Heart right ventricle (tissue), 16 donors: ENCODE data around the gene UNC93A. TPM values are rescaled to one million over a fixed set of nuclear protein-coding genes. Genes with fewer than 3 reads are reported as not detected.

Experiments used
- ATAC-seq, 8 donors: fragments of 200-7000 bp; cut with Tn5 transposase; one replicate each; pipeline ENCODE4 v1.9.1; 2020; ENCODE audit warnings: mild to moderate bottlenecking in 8 of 8, moderate library complexity in 8 of 8, moderate number of reproducible peaks in 1 of 8
- DNase-seq, 2 donors: peaks; one replicate each; pipeline ENCODE4 v3.0.0-alpha.2; 2020
- H3K27ac ChIP-seq, 10 donors: fragments of 200-600 bp; sonication (generic) in 2 of 10; one replicate each; pipeline versions ENCODE4 v1.5.0 to v1.8.0; 2020 to 2022; ENCODE audit warnings: mild to moderate bottlenecking in 3 of 10
- H3K27me3 ChIP-seq, 7 donors: fragments of 200-600 bp; one replicate each; pipeline ENCODE4 v1.8.0; 2021 to 2022; ENCODE audit warnings: mild to moderate bottlenecking in 2 of 7
- H3K36me3 ChIP-seq, 9 donors: fragments of 200-600 bp; sonication (generic) in 1 of 9; one replicate each; pipeline versions ENCODE4 v1.5.0 to v1.8.0; 2020 to 2022; ENCODE audit warnings: mild to moderate bottlenecking in 2 of 9
- H3K4me1 ChIP-seq, 9 donors: fragments of 200-600 bp; sonication (generic) in 1 of 9; one replicate each; pipeline versions ENCODE4 v1.5.0 to v1.8.0; 2020 to 2022; ENCODE audit warnings: mild to moderate bottlenecking in 4 of 9
- H3K4me3 ChIP-seq, 10 donors: fragments of 200-600 bp; sonication (generic) in 2 of 10; one replicate each; pipeline versions ENCODE4 v1.5.0 to v1.8.0; 2020 to 2022; ENCODE audit warnings: mild to moderate bottlenecking in 7 of 10, moderate library complexity in 2 of 10
- H3K9me3 ChIP-seq, 11 donors: fragments of 200-600 bp in 10 of 11; sonication (generic) in 2 of 11; one replicate each; pipeline versions ENCODE4 v1.5.0 to v1.8.0; 2013 to 2022; ENCODE audit warnings: mild to moderate bottlenecking in 2 of 11, control low read depth in 1 of 11, moderate library complexity in 1 of 11
- CTCF ChIP-seq, 9 donors: fragments of 200-600 bp; sonication (generic) in 2 of 9; IDR thresholded peaks; one replicate each; pipeline versions ENCODE4 v1.5.0 to v1.8.0; 2021 to 2022; ENCODE audit warnings: antibody characterized with exemption in 9 of 9, mild to moderate bottlenecking in 5 of 9, moderate library complexity in 1 of 9
- WGBS, 2 donors: extraction: QIAGEN DNeasy Blood & Tissue Kit; methylation state at CpG; one replicate each; pipeline ENCODE4 v1.1.7; 2013; ENCODE audit warnings: inconsistent platforms in 1 of 2; 5-methylcytosine and 5-hydroxymethylcytosine counted together
- intact Hi-C, 10 donors: fragments of 100-400 bp; cut with DNase I; formaldehyde crosslinking; loops; one replicate each; pipeline versions ENCODE4 v1.11.1 to v1.14.2; 2022
- polyA plus RNA-seq, 2 donors: library from polyadenylated mRNA; stranded (reverse); fragments of 200-250 nt; gene quantifications; one replicate each; pipeline ENCODE4 v1.2.3, GENCODE V29; 2013
- total RNA-seq, 10 donors: library from RNA; stranded (reverse); fragmentation: NEBNext Ultra II Directional in 3 of 10; extraction: Animal tissue kit (Norgen Biotek cat#: 25700) in 3 of 10; gene quantifications; one replicate each; pipeline versions ENCODE4 v1.2.1 to v1.2.4, GENCODE V29; 2021 to 2023
- donor health status: Arrhythmogenic right ventricular cardiomyopathy.
- donor health status: ischemic (EF 13 %, LVEDD 7.1; RV severe dilation, severe dysfunction).
- donor health status: healthy with polysubstance abuse.
- donor health status: DM: no; HTN: yes; CAD: no.
- donor health status: DM: no; HTN: no; CAD: no.
- donor health status: ischemic (EF 25% LVEDD 6.9; RV normal size, moderate dysfunction).
- donor health status: ischemic (EF 25% LVEDD 5.7; RV mildly dilated, moderate dysfunction).
- donor health status: healthy.
- donor health status: DM: yes; HTN: yes; CAD: no.
- donor health status: Ischemic cardiomyopathy.
- donor health status: ischemic (EF 35%, LVEDD 5.7; RV mildly dilated, moderate dysfunction).
- donor health status: nonischemic (EF 11% LVEDD 7.7; RV severe dilation, severe dysfunction).
- donor health status: DM: yes; HTN: yes; CAD: no.
- donor health status: PGD.
- donor health status: ischemic (EF 29% LVEDD 5.4; RV normal size, mild dysfunction).
- donor health status: nonischemic (EF 23%, LVEDD 6.1; RV moderate dilation, normal function).

Gene UNC93A
- total and polyA plus RNA-seq, 12 donors = not detected

DNA sequence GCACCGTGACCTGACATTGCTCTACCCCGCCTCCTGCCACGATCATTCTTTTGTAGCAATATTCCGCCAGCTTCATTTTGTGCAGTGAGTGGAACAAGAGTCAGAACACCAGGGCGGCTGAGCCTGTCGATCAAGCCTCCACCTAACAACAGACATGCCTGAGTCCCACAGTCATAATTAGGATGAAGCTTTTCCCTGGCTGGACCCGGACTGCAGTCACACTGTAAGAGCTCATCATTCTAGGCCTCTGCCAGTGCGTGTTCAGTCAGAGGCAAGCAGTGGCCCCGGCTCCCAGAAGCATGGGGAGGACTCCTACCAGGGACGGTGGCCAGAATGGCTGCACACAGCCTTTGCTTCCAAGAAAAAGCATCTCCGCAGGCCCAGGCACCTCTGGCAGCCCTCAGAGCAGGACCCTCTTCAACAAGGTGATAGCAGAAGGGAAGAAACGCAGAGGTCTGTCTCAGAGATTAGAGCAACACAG, 23.2 kb upstream of the UNC93A start:
- peaks cover 0 to 13% (median 6%) of the 10 kb centered on the region in 7 donors for H3K27me3 ChIP-seq
- H3K27ac ChIP-seq = no peak overlapping the region
- intact Hi-C loops = no loop called here
- no peaks in the 10 kb centered on the region for H3K4me1 ChIP-seq
- no peak for TF ChIP-seq CTCF (IDR thresholded peaks at IDR 0.05)
- H3K36me3 ChIP-seq = no peaks in the 10 kb centered on the region
- no peak overlapping the region for H3K4me3 ChIP-seq
- no peak for ATAC-seq
- DNase-seq = no peak
- peaks cover 0 to 4% (median 0%) of the 10 kb centered on the region in 11 donors for H3K9me3 ChIP-seq
- WGBS, 2 donors = 93 to 94% methylated on average over 12 of the region's 12 CpGs

DNA sequence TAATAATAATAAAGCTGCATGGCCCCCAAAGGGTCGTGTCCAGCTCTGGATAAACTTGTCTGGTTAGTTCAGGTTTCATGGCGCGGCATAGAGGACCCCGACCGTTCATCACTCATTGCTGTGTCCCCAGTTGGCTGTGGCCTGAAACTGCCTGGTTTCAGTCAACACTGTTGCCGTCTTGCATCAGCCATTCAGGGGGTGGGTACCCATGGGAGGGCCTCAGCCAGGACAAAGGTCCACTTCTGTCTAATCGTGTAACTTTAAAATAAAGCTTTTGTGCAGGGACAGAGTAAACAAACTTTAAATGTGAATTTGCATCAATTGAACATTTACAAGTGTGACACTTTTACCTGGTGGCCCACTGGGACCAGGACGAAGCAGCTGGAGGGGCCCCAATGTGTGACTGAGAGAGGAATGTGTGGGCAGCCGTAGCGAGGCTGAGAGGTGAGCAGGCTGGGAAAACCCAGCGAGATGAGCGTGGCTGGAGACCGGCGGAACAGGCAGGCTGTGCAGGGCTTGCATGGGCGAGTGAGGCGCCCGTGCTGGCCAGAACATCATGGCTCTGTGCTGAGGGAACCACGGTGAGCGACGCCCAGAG, 22.3 kb upstream of the UNC93A start:
- ATAC-seq = no peak
- H3K27ac ChIP-seq = no peak overlapping the region
- peaks cover 0 to 13% (median under 1%) of the 10 kb centered on the region in 7 donors for H3K27me3 ChIP-seq
- no peak overlapping the region for H3K4me3 ChIP-seq
- H3K36me3 ChIP-seq = no peaks in the 10 kb centered on the region
- no peaks in the 10 kb centered on the region for H3K9me3 ChIP-seq
- 78 to 80% methylated on average over 20 of the region's 20 CpGs for WGBS, 2 donors
- no peak for DNase-seq
- no peak for TF ChIP-seq CTCF (IDR thresholded peaks at IDR 0.05)
- no peaks in the 10 kb centered on the region for H3K4me1 ChIP-seq
- intact Hi-C loops = no loop called here

- Histone ChIP-seq H3K4me1 (no peaks in the 10 kb centered on the region), H3K9me3 (no peaks in the 10 kb centered on the region), H3K36me3 (no peaks in the 10 kb centered on the region), H3K27me3 (peaks cover 0 to 18% (median 2%) of the 10 kb centered on the region in 7 donors), H3K4me3 (no peak overlapping the region), H3K27ac (no peak overlapping the region)
- TF ChIP-seq CTCF (IDR thresholded peaks at IDR 0.05) = no peak
- intact Hi-C loops = no loop called here
- ATAC-seq (no peak), DNase-seq (no peak)
- WGBS, 2 donors = 92% methylated on average over 26 of the region's 26 CpGs
Observed at GRCh38 chr6:167270499-167271311, 20.4 kb upstream of the UNC93A start.

DNA sequence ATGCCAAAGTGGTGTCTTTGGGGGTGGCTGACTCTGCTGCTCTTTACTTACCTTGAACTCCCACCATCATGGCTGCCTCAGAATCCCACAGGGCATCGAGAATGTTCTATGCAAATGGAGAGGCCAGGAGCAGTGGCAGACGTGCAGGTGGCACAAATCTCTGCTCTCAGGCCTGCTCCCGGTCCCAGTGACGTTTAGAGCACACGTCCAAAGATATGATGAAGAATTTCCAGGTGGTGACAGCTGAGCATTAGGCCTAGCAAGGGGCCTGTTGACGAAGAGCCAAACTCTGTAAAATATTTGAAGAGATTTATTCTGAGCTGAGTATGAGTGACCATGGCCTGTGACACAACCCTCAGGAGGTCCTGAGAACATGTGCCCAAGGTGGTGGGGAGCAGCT, 19.0 kb upstream of the UNC93A start:
- no peak for DNase-seq
- 61 to 68% methylated on average over 6 of the region's 6 CpGs for WGBS, 2 donors
- Histone ChIP-seq H3K9me3 (no peaks in the 10 kb centered on the region), H3K27me3 (peaks cover 0 to 30% (median 10%) of the 10 kb centered on the region in 7 donors), H3K4me1 (no peaks in the 10 kb centered on the region), H3K36me3 (no peaks in the 10 kb centered on the region), H3K27ac (no peak overlapping the region), H3K4me3 (no peak overlapping the region)
- TF ChIP-seq CTCF (IDR thresholded peaks at IDR 0.05) = no peak
- ATAC-seq = no peak
- intact Hi-C loops = no loop called here
